LoVo (cell line): ENCODE results near the gene TBX6.
"Not testable (repeated sequence)": the region's sequence is repeated elsewhere in the genome, so short reads cannot be mapped to it uniquely, and the experiment has no call there.

Experiments
- DNase-seq: peaks from one replicate; pipeline ENCODE4 v3.0.0-alpha.2; 2016; ENCODE audit warnings: low spot score

The TBX6 gene

DNA sequence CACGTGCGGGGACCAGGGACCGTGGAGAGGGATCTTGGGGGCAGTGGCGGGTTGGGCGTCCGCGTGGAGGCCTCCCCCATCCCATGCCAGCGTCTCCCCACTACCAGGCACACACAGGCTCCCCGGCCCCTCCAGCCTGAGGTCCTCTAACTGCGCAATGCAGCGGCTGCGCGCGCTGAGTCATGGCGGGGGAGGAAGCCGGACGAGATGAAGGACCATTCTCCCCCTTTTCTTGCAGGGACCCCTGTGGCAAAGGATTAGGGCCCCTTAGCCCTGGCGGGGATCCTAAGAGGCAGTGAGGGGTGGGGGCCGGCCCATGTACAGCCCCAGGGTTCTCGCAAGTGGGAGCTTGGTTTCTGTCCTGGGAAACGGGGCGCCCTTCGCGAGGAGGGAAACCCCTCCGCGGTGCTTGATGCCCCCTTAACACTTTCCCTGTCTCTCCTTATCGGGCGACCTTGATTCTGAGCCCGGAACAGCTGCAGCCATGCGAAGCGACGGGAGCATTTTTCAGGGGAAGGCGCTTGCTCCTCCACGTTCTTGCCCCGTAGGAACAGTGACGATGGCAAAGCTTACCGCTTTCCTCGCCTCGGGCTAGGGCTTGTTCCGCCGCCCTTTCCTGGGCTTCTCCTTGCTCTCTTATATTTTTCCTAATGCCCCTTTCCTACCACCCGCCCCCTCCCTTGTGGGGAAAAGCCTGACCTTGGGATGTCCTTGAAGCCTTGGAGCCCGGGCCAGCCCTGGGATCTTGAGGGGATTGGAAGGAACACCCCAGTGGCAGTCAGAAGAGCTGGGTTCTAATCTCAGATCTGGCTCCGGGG is 25.6 kb downstream of the TBX6 start:
- DNase-seq, result no peak

GRCh38 chr16:30065102-30065942 is 26.4 kb downstream of the TBX6 start, which contains the start of gene ALDOA:
Gene ALDOA (plus strand): TSS chr16:30065760. CDS start chr16:30066898, 1,138 bp downstream.
- DNase-seq, result peak; percentile 97

GRCh38 chr16:30064729-30065101 is 27.0 kb downstream of the TBX6 start:
- DNase-seq, result no peak

DNA sequence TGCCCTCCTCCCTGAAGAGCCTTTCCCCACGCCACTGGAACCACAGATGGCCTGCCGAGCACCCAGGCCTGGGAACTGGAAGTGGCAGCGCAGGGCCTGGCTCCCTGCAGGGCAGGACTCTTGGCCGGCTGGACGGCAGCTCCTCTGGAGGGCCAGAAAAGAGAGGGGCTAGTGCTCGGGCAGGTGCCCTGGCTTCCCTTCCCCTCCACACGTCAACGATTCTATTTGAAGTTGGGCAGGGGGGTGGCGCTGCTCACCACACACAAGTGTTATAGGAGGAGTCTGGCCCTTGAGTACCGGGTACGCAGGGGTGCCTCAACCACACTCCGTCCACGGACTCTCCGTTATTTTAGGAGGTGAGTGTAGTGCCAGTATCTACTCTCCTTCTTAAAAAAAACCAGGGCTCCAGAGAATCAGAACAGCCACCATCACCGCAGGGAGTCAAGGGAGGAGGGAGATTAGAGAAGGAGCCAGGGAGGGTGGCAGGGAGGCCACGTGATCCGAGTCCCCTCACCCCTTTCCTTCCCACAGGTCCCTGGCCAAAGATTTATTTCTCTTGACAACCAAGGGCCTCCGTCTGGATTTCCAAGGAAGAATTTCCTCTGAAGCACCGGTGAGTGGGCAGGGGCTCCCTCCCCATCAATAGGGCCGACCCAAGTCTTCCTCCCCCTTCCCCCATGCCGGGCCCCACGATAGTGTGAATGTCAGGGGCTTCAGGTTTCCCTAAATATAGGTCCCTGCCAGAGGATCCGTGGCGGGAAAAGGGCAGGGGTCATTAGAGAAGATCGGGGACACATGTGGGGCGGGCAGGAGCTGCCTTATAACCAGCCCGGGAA is 27.6 kb downstream of the TBX6 start:
- DNase-seq, result peak; percentile 64

- DNase-seq, result no peak
Observed at GRCh38 chr16:30063278-30063892, 28.3 kb downstream of the TBX6 start.

- no peak for DNase-seq
Observed at GRCh38 chr16:30060836-30061554, 30.7 kb downstream of the TBX6 start.

- no peak for DNase-seq
Observed at GRCh38 chr16:30060346-30060745, 31.4 kb downstream of the TBX6 start.

DNA sequence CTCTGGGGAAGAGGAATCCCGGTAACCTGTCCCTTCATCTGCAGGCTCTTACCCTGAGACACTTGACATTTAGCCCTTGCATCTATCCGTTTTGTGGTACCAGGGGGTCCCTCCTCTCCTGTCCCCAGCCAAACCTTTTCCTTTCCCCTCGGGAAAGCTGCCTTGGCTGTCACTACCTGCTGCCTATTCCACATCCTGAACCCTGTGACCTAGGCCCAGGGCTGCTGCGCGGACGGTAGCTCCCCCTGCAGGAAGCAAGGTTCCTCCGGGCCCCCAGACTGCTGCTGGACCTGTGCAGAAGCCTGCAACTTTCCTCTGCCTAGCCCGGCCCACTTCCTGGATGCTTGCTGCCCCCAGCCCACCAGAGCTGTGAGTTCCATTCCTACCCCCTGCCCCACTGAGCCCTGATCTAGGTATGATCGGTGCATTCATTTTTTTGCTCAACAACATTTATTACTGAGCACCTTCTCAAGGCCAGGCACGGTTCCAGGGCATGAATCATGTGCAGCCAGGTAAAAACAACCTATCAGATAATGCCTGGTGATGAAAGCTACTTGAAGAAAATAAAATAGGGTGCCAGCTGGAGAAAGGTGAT is 36.7 kb downstream of the TBX6 start:
- no peak for DNase-seq

DNA sequence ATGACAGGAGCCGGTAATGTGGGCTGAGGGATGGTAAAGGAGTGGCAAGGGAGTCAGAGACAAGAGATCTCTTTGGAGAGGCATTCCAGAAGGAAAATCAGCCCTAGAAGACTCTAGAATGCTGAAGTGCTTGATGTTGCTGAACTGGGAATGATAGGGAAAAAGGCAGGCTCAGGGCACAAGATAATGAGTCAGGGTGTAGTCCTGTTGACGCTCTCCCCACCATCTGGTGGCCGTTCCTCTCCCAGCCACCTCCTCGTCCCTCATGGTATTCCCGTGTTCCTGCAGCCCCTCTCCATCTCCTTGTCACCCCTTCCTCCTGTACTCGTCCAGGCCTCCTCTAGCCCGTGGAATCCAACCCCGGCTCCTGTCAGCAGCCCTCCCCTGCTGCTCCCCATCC is 37.3 kb downstream of the TBX6 start:
- DNase-seq, result no peak

DNA sequence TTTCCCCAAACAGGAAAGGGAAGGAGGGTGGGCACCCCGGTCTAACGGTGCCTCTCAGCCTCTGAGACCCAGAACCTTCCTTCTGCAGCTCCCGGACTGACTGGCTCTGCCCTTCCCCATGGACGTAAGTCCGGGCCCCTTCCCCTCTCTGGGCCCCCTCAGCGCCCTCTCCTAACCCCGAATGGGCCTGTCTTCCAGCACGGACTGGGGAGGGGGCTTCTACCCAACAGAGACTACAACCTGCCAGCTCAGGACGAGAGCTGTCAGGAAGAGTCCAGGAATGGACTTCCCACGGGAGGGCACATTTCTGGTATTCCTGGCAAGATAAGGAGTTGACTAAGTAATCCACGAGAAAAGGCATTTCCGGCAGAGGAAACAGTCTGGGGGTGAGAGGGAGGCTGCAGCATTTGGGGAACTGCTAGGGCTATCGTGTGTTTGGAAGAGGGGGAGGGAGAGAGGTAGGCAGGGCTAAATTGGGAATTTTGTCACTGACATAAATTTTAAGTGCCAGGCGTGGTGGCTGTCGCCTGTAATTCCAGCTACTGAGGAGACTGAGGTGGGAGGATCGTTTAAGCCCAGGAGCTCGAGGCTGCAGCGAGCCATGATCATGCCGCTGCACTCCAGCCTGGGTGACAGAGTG is 38.2 kb downstream of the TBX6 start:
- no peak for DNase-seq

- DNase-seq, result peak; percentile 94
Observed at GRCh38 chr16:30052671-30053372, 38.9 kb downstream of the TBX6 start.

DNA sequence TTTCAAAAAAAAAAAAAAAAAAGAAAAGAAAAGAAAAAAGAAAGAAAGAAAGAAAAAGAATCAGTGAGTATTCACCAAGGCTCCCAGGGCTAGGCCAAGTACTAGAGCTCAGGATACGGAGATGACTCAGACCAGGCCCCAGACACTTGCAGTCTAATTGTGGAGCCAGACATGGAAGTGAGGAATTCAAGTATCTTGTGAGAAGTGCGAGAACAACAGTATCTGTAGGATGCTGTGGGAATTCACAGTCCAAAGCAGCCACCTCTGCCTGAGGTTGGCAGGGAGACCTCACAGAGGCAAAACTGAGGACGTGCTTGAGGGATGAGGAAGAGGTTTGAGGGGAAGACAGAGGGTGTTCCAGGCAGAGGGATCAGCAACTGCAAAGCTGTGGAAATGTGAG is 40.2 kb downstream of the TBX6 start:
- no peak for DNase-seq

- DNase-seq, result no peak
Observed at GRCh38 chr16:30049871-30050270, 41.9 kb downstream of the TBX6 start.

- DNase-seq, result no peak
Observed at GRCh38 chr16:30046588-30046987, 45.1 kb downstream of the TBX6 start.

GRCh38 chr16:30046178-30046577 is 45.5 kb downstream of the TBX6 start:
- no peak for DNase-seq

GRCh38 chr16:30041841-30042240 is 49.9 kb downstream of the TBX6 start:
- DNase-seq, result no peak

DNA sequence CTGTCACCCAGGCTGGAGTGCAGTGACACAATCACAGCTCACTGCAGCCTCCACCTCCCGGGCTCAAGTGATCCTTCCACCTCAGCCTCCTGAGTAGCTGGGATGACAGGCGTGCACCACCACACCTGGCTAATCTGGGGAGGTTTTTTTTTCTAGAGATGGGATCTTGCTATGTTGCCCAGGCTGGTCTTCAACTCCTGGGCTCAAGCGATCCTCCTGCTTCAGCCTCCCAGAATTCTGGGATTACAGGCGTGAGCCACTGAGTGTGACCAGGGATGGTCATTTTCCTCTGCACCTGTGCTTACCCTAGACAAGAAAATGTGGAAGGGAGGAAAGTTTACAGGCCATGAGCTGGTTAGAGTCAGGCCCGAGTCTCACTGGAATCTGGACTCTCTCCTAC is 51.0 kb downstream of the TBX6 start:
- not testable (repeated sequence) for DNase-seq

DNA sequence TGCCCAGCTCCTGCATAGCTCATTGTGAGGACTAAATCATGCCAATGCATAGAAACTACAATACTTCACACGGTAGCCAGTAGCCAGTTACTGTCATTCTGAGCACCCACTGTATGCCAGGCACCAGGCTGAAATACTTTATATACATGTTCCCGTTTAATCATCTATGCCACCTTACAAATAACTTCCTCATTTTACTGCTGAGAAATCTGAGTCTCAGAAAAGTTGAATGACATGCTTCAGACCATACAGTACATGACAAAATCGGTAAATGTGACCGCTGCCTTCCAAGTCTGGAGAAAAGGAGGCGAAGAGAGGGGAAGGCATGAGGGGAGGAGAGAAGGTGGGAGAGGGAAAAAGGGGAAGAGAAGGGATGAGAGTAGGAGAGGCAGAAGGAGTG is 51.5 kb downstream of the TBX6 start:
- no peak for DNase-seq
